Colonic mucosa (tissue), 4 donors: ENCODE results near the gene TFB2M. TPM values are rescaled to one million over a fixed set of nuclear protein-coding genes. Genes with fewer than 3 reads are reported as not detected.

Experiments
- DNase-seq: peaks from one replicate; pipeline ENCODE4 v3.0.0-alpha.2; 2020
- H3K27ac ChIP-seq: fragments of 200-600 bp; one replicate; pipeline ENCODE4 v1.8.0; 2021
- H3K27me3 ChIP-seq: fragments of 200-600 bp; one replicate; pipeline ENCODE4 v1.8.0; 2021
- H3K36me3 ChIP-seq: fragments of 200-600 bp; one replicate; pipeline ENCODE4 v1.8.0; 2021
- H3K4me1 ChIP-seq: fragments of 200-600 bp; one replicate; pipeline ENCODE4 v1.8.0; 2021; ENCODE audit warnings: mild to moderate bottlenecking
- H3K4me3 ChIP-seq: fragments of 200-600 bp; one replicate; pipeline ENCODE4 v1.8.0; 2021
- H3K9ac ChIP-seq, 2 donors: one replicate each; pipeline ENCODE4 v1.7.0; 2013; ENCODE audit warnings: control low read depth in 2 of 2, low read depth in 2 of 2, low read length in 2 of 2
- H3K9me3 ChIP-seq: fragments of 200-600 bp; one replicate; pipeline ENCODE4 v1.8.0; 2021
- CTCF ChIP-seq: fragments of 200-600 bp; IDR thresholded peaks from one replicate; pipeline ENCODE4 v1.8.0; 2022; ENCODE audit warnings: antibody characterized with exemption, mild to moderate bottlenecking
- intact Hi-C: fragments of 100-400 bp; cut with DNase I; formaldehyde crosslinking; loops from one replicate; pipeline ENCODE4 v1.14.1; 2022
- total RNA-seq, 2 donors: library from RNA; stranded (reverse); fragmentation: NEBNext Ultra II Directional in 1 of 2; extraction: Animal tissue kit (Norgen Biotek cat#: 25700) in 1 of 2; gene quantifications; one replicate each; pipeline ENCODE4 v1.2.1, GENCODE V29; 2021
- donor health status: healthy.
- donor health status: DM: no; HTN: no; CAD: no.
- donor health status: DM: no; HTN: no; CAD: no.

Gene TFB2M
- total RNA-seq, 2 donors from 2014 or later, result 11.3 to 14.0 TPM

GRCh38 chr1:246533371-246533905 is 32.6 kb downstream of the TFB2M start:
- no peaks in the 10 kb centered on the region for H3K27me3 ChIP-seq
- no peak overlapping the region for H3K27ac ChIP-seq
- no peak overlapping the region for H3K4me3 ChIP-seq
- no peaks in the 10 kb centered on the region for H3K4me1 ChIP-seq
- H3K36me3 ChIP-seq, result no peaks in the 10 kb centered on the region
- intact Hi-C loops, result no loop called here
- DNase-seq, result no peak
- H3K9me3 ChIP-seq, result no peaks in the 10 kb centered on the region
- H3K9ac ChIP-seq, result no peak overlapping the region
- TF ChIP-seq CTCF, result no peak

- no peak for TF ChIP-seq CTCF
- Histone ChIP-seq H3K27ac (no peak overlapping the region), H3K36me3 (no peaks in the 10 kb centered on the region), H3K4me1 (no peaks in the 10 kb centered on the region), H3K27me3 (no peaks in the 10 kb centered on the region), H3K4me3 (no peak overlapping the region), H3K9me3 (no peaks in the 10 kb centered on the region), H3K9ac (no peak overlapping the region)
- intact Hi-C loops, result no loop called here
- DNase-seq, result no peak
These were observed 33.5 kb downstream of the TFB2M start for GRCh38 chr1:246532519-246532918.

- no peak for TF ChIP-seq CTCF
- Histone ChIP-seq H3K27ac (no peak overlapping the region), H3K27me3 (no peaks in the 10 kb centered on the region), H3K36me3 (no peaks in the 10 kb centered on the region), H3K9me3 (no peaks in the 10 kb centered on the region), H3K4me1 (no peaks in the 10 kb centered on the region), H3K4me3 (no peak overlapping the region), H3K9ac (no peak overlapping the region)
- DNase-seq, result no peak
- intact Hi-C loops, result no loop called here
These were observed 35.6 kb downstream of the TFB2M start for GRCh38 chr1:246530482-246530881.

- no peak for DNase-seq
- Histone ChIP-seq H3K4me3 (no peak overlapping the region), H3K9ac (no peak overlapping the region), H3K27ac (no peak overlapping the region), H3K27me3 (no peaks in the 10 kb centered on the region), H3K36me3 (no peaks in the 10 kb centered on the region), H3K4me1 (no peaks in the 10 kb centered on the region), H3K9me3 (no peaks in the 10 kb centered on the region)
- intact Hi-C loops, result no loop called here
- no peak for TF ChIP-seq CTCF
These were observed 36.9 kb downstream of the TFB2M start for GRCh38 chr1:246528933-246529731.

- Histone ChIP-seq H3K27me3 (no peaks in the 10 kb centered on the region), H3K4me1 (no peaks in the 10 kb centered on the region), H3K9me3 (no peaks in the 10 kb centered on the region), H3K36me3 (no peaks in the 10 kb centered on the region), H3K9ac (no peak overlapping the region), H3K4me3 (no peak overlapping the region), H3K27ac (no peak overlapping the region)
- TF ChIP-seq CTCF, result no peak
- intact Hi-C loops, result no loop called here
- no peak for DNase-seq
These were observed 38.5 kb downstream of the TFB2M start for GRCh38 chr1:246527402-246528088.
